ENCODE data around the gene DNAJC27. TPM values are rescaled to one million over a fixed set of nuclear protein-coding genes. Genes with fewer than 3 reads are reported as not detected.
A peak's percentile ranks its signal among the peaks of the same experiment; 100 is the strongest.

Gene DNAJC27
- total and polyA plus RNA-seq, 4 experiments from 2014 or later, result 3.1 to 14.2 (median 8.5) TPM

GRCh38 chr2:24984912-24985311 is 13.2 kb upstream of the DNAJC27 start:
- DNase-seq, result no peak
- Histone ChIP-seq H3K4me1 (ENCODE audit: insufficient read depth, low read length) (no peaks in the 10 kb centered on the region), H3K36me3 (ENCODE audit: insufficient read depth, low read length) (no peaks in the 10 kb centered on the region), H3K27ac (ENCODE audit: low read depth, low read length) (no peak overlapping the region), H3K27me3 (ENCODE audit: insufficient read depth, low read length) (no peaks in the 10 kb centered on the region), H3K9me3 (ENCODE audit: control insufficient read depth in 1 of 2, low read length in 2 of 2) (no peaks in the 10 kb centered on the region), H3K4me3 (ENCODE audit: low read length in 2 of 2) (no peak overlapping the region)
- no peaks in the 10 kb centered on the region for H3K9me3 Mint-ChIP-seq
- ChIA-PET POLR2A (ENCODE audit: partially characterized antibody) (interaction anchor here (0.6 kb wide), 1 partner anchor 13 kb away, joined by 3 read pairs; the partner anchor contains the start of gene DNAJC27), CTCF (ENCODE audit: partially characterized antibody) (interaction anchor here (1.6 kb wide), 1 partner anchor 10 kb away, joined by 3 read pairs; no protein-coding TSS in a partner anchor)
- H3K27ac Mint-ChIP-seq, result peak overlapping the region in 1 of 7 donors; percentile 44
- intact Hi-C loops (cut with micrococcal nuclease), result no loop called here
- no peaks in the 10 kb centered on the region for H3K4me1 Mint-ChIP-seq
- no peak overlapping the region for H3K4me3 Mint-ChIP-seq
- peaks cover 3 to 4% of the 10 kb centered on the region in 2 donors for H3K36me3 Mint-ChIP-seq
- peaks cover 3 to 8% of the 10 kb centered on the region in 2 donors for H3K27me3 Mint-ChIP-seq

GRCh38 chr2:24981411-24982136 is 9.8 kb upstream of the DNAJC27 start:
- ChIA-PET POLR2A (ENCODE audit: partially characterized antibody) (no interaction called here), CTCF (ENCODE audit: partially characterized antibody) (interaction anchor here (0.6 to 1.6 kb wide), 3 partner anchors 12 to 216 kb away, joined by 3 to 5 read pairs (median 3); no protein-coding TSS in a partner anchor)
- no peak overlapping the region for H3K4me3 ChIP-seq (ENCODE audit: low read length in 2 of 2)
- Mint-ChIP-seq H3K4me3 (no peak overlapping the region), H3K4me1 (no peaks in the 10 kb centered on the region), H3K9me3 (no peaks in the 10 kb centered on the region), H3K27ac (no peak overlapping the region), H3K36me3 (peaks cover 0 to 3% of the 10 kb centered on the region in 2 donors), H3K27me3 (no peaks in the 10 kb centered on the region)
- no peaks in the 10 kb centered on the region for H3K4me1 ChIP-seq (ENCODE audit: insufficient read depth, low read length)
- DNase-seq, result no peak
- peaks cover 3% of the 10 kb centered on the region for H3K36me3 ChIP-seq (ENCODE audit: insufficient read depth, low read length)
- intact Hi-C loops (cut with micrococcal nuclease), result no loop called here
- H3K9me3 ChIP-seq (ENCODE audit: control insufficient read depth in 1 of 2, low read length in 2 of 2), result no peaks in the 10 kb centered on the region
- H3K27me3 ChIP-seq (ENCODE audit: insufficient read depth, low read length), result no peaks in the 10 kb centered on the region
- no peak overlapping the region for H3K27ac ChIP-seq (ENCODE audit: low read depth, low read length)

- H3K4me3 Mint-ChIP-seq, result no peak overlapping the region
- ChIA-PET CTCF (ENCODE audit: partially characterized antibody) (no interaction called here), POLR2A (ENCODE audit: partially characterized antibody) (no interaction called here)
- Histone ChIP-seq H3K27ac (ENCODE audit: low read depth, low read length) (no peak overlapping the region), H3K36me3 (ENCODE audit: insufficient read depth, low read length) (peaks cover 3% of the 10 kb centered on the region), H3K4me3 (ENCODE audit: low read length in 2 of 2) (no peak overlapping the region), H3K4me1 (ENCODE audit: insufficient read depth, low read length) (peaks cover 3% of the 10 kb centered on the region), H3K27me3 (ENCODE audit: insufficient read depth, low read length) (no peaks in the 10 kb centered on the region), H3K9me3 (ENCODE audit: control insufficient read depth in 1 of 2, low read length in 2 of 2) (no peaks in the 10 kb centered on the region)
- H3K27me3 Mint-ChIP-seq, result no peaks in the 10 kb centered on the region
- H3K9me3 Mint-ChIP-seq, result no peaks in the 10 kb centered on the region
- peaks cover 0 to 3% of the 10 kb centered on the region in 2 donors for H3K36me3 Mint-ChIP-seq
- DNase-seq, result no peak
- H3K4me1 Mint-ChIP-seq, result peaks cover 1 to 6% (median 4%) of the 10 kb centered on the region in 4 donors
- intact Hi-C loops (cut with micrococcal nuclease), result loop anchor here (10.0 kb wide), 1 partner anchor 546 kb away; no protein-coding TSS in a partner anchor
- peak overlapping the region in 1 of 7 donors; percentile 69 for H3K27ac Mint-ChIP-seq
Observed at GRCh38 chr2:24978661-24979060, 6.9 kb upstream of the DNAJC27 start.

GRCh38 chr2:24977631-24978030 is 5.9 kb upstream of the DNAJC27 start:
- CTCF ChIA-PET (ENCODE audit: partially characterized antibody), result interaction anchor here (6.3 kb wide), 1 partner anchor 152 kb away, joined by 102 read pairs; no protein-coding TSS in a partner anchor

GRCh38 chr2:24973812-24974211 is 2.1 kb upstream of the DNAJC27 start:
- intact Hi-C loops (cut with micrococcal nuclease), result loop anchor here (2.0 to 10.0 kb wide), 6 partner anchors 238 to 1373 kb away; partner anchors contain the start of genes ADGRF3, DNMT3A, NCOA1 and RAB10
- no peaks in the 10 kb centered on the region for H3K27me3 Mint-ChIP-seq
- H3K9me3 Mint-ChIP-seq, result no peaks in the 10 kb centered on the region
- Histone ChIP-seq H3K4me1 (ENCODE audit: insufficient read depth, low read length) (peaks cover 24% of the 10 kb centered on the region), H3K36me3 (ENCODE audit: insufficient read depth, low read length) (no peaks in the 10 kb centered on the region), H3K27ac (ENCODE audit: low read depth, low read length) (peak overlapping the region; percentile 99), H3K9me3 (ENCODE audit: control insufficient read depth in 1 of 2, low read length in 2 of 2) (no peaks in the 10 kb centered on the region), H3K4me3 (ENCODE audit: low read length in 2 of 2) (no peak overlapping the region), H3K27me3 (ENCODE audit: insufficient read depth, low read length) (no peaks in the 10 kb centered on the region)
- POLR2A ChIA-PET (ENCODE audit: partially characterized antibody), result no interaction called here
- H3K36me3 Mint-ChIP-seq, result peaks cover 0 to 18% of the 10 kb centered on the region in 2 donors
- peak overlapping the region in 1 of 8 donors; percentile 20 for H3K4me3 Mint-ChIP-seq
- DNase-seq, result no peak
- peaks cover 9 to 33% (median 20%) of the 10 kb centered on the region in 4 donors for H3K4me1 Mint-ChIP-seq
- CTCF ChIA-PET (ENCODE audit: partially characterized antibody), result interaction anchor here (1.1 to 6.3 kb wide), 6 partner anchors 9 to 222 kb away, joined by 3 to 102 read pairs (median 5); partner anchors contain the start of genes CENPO, EFR3B and PTRHD1
- peak overlapping the region in 6 of 7 donors; percentile 8 to 100 (median 65) for H3K27ac Mint-ChIP-seq

More at GRCh38 chr2:24977631-24978030, 5.9 kb upstream of the DNAJC27 start:
- no peak for DNase-seq
- Mint-ChIP-seq H3K4me1 (peaks cover 4 to 8% (median 6%) of the 10 kb centered on the region in 4 donors), H3K9me3 (no peaks in the 10 kb centered on the region), H3K4me3 (no peak overlapping the region), H3K27ac (no peak overlapping the region), H3K36me3 (peaks cover 0 to 4% of the 10 kb centered on the region in 2 donors), H3K27me3 (no peaks in the 10 kb centered on the region)
- Histone ChIP-seq H3K27me3 (ENCODE audit: insufficient read depth, low read length) (no peaks in the 10 kb centered on the region), H3K9me3 (ENCODE audit: control insufficient read depth in 1 of 2, low read length in 2 of 2) (no peaks in the 10 kb centered on the region), H3K4me1 (ENCODE audit: insufficient read depth, low read length) (peaks cover 12% of the 10 kb centered on the region), H3K27ac (ENCODE audit: low read depth, low read length) (no peak overlapping the region), H3K36me3 (ENCODE audit: insufficient read depth, low read length) (peaks cover 3% of the 10 kb centered on the region), H3K4me3 (ENCODE audit: low read length in 2 of 2) (no peak overlapping the region)
- intact Hi-C loops (cut with micrococcal nuclease), result loop anchor here (10.0 kb wide), 1 partner anchor 547 kb away; no protein-coding TSS in a partner anchor
- POLR2A ChIA-PET (ENCODE audit: partially characterized antibody), result no interaction called here

- peak overlapping the region; percentile 97 to 99 (median 98) for H3K4me3 Mint-ChIP-seq
- H3K4me3 ChIP-seq (ENCODE audit: low read length in 2 of 2), result peak overlapping the region; percentile 82 to 95
- no peaks in the 10 kb centered on the region for H3K9me3 ChIP-seq (ENCODE audit: control insufficient read depth in 1 of 2, low read length in 2 of 2)
- H3K36me3 ChIP-seq (ENCODE audit: insufficient read depth, low read length), result no peaks in the 10 kb centered on the region
- no peaks in the 10 kb centered on the region for H3K27me3 Mint-ChIP-seq
- POLR2A ChIA-PET (ENCODE audit: partially characterized antibody), result interaction anchor here (0.7 to 1.4 kb wide), 6 partner anchors 12 to 1213 kb away, joined by 3 to 9 read pairs (median 4); partner anchors contain the start of genes CENPO and PTRHD1
- peaks cover 24% of the 10 kb centered on the region for H3K4me1 ChIP-seq (ENCODE audit: insufficient read depth, low read length)
- peak; percentile 47 to 60 (median 51) for DNase-seq
- H3K36me3 Mint-ChIP-seq, result peaks cover 0 to 18% of the 10 kb centered on the region in 2 donors
- CTCF ChIA-PET (ENCODE audit: partially characterized antibody), result interaction anchor here (0.8 to 6.3 kb wide), 6 partner anchors 8 to 224 kb away, joined by 3 to 102 read pairs (median 5); partner anchors contain the start of genes CENPO, EFR3B and PTRHD1
- no peaks in the 10 kb centered on the region for H3K27me3 ChIP-seq (ENCODE audit: insufficient read depth, low read length)
- no peaks in the 10 kb centered on the region for H3K9me3 Mint-ChIP-seq
- intact Hi-C loops (cut with micrococcal nuclease), result loop anchor here (1.0 to 10.0 kb wide), 7 partner anchors 53 to 1375 kb away; partner anchors contain the start of genes ADGRF3, DNMT3A, NCOA1 and RAB10
- peak overlapping the region; percentile 100 for H3K27ac Mint-ChIP-seq
- peak overlapping the region; percentile 99 for H3K27ac ChIP-seq (ENCODE audit: low read depth, low read length)
- peaks cover 9 to 33% (median 20%) of the 10 kb centered on the region in 4 donors for H3K4me1 Mint-ChIP-seq
Observed at GRCh38 chr2:24972315-24972961, 683 bp upstream of the DNAJC27 start.

All from CD4-positive, alpha-beta memory T cell (primary cell).